GM10266 (cell line): ENCODE measurements around the gene NOP56.

ENCODE experiments used
- DNase-seq: peaks from one replicate; pipeline ENCODE4 v3.0.0; 2012; ENCODE audit errors: extremely low spot score
- CTCF ChIP-seq: IDR thresholded peaks from 2 replicates; pipeline ENCODE4 v1.5.1; 2012; ENCODE audit warnings: mild to moderate bottlenecking, low read depth; ENCODE audit not compliant: control insufficient read depth, insufficient read depth; ENCODE audit errors: missing control alignments

NOP56 gene

GRCh38 chr20:2656471-2657117, 4.2 kb downstream of the NOP56 start:
- no peak for DNase-seq
- TF ChIP-seq CTCF = no peak

- no peak for DNase-seq
- TF ChIP-seq CTCF = no peak
These were observed 4.8 kb downstream of the NOP56 start for GRCh38 chr20:2657241-2657640.

- DNase-seq = no peak
- TF ChIP-seq CTCF = no peak
These were observed 5.2 kb downstream of the NOP56 start for GRCh38 chr20:2657674-2658073.

- TF ChIP-seq CTCF = no peak
- no peak for DNase-seq
These were observed 6.3 kb downstream of the NOP56 start for GRCh38 chr20:2658414-2659354.

- no peak for TF ChIP-seq CTCF
- no peak for DNase-seq
These were observed 7.1 kb downstream of the NOP56 start for GRCh38 chr20:2659547-2659946.

GRCh38 chr20:2663364-2663886, 11.0 kb downstream of the NOP56 start:
- TF ChIP-seq CTCF = no peak
- no peak for DNase-seq
